Stimulated activated CD4-positive, alpha-beta T cell treated with anti-CD3 and anti-CD28 coated beads, Interleukin-1b, Interleukin-23, amount 100 ng/mL, for 24 hours (primary cell): ENCODE results near the gene HDAC11.
"Not testable (repeated sequence)": the region's sequence is repeated elsewhere in the genome, so short reads cannot be mapped to it uniquely, and the experiment has no call there.

Experiments used
- DNase-seq, 4 experiments: peaks; one replicate each; pipeline ENCODE4 v3.0.0-alpha.2; 2020; ENCODE audit warnings: low read depth in 4 of 4, low spot score in 1 of 4

HDAC11 gene

GRCh38 chr3:13466781-13467180 is 13.3 kb upstream of the HDAC11 start:
- no peak for DNase-seq

DNA sequence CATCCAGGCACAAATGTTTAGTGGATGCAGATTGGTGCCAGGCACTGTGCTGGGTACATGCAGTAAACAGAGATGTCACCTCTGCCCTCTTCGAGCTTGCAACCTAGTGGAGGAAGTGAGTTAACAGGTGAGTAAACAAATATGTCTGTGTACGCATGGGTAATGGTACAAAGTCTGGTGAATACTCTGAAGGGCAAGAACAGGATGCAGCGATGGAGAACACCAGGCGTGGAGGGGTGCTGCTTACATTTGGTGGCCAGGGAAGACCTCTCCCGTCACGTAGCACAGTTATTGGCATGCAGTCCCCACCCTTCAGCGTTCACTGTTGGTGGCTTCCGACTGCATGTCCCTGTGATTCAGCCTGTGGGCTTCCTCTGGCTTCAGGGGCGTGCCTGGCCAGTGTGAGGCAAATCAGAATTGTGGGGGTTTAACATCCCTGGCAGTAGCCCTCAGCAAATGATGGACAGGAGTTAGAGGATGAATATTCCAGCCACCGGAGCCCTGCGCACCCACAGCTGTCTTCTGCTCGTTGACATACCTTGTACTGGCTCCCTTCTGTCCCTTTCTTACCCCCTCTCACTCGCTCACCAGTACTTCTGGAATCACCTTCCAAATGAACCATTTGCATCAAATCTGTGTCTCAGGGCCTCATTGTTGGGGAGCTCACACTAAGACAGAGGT is 9.1 kb upstream of the HDAC11 start:
- DNase-seq = no peak

DNA sequence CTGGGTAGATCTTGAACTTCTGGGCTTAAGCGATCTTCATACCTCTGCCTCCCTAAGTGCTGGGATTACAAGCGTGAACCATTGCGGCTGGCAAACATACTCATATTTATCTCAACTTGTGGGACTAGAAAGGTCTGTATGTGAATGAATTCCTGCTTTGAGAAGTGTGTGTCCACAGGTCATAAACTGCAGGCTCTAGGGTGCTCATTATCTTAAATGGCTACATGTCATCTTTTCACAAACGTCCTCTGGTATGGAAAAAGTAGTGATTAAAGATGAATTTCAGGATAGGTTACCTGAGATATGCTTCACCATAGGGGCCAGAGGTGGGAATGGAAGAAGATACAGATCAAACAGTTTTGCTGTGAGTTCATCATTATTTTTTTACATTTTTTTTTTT is 7.8 kb upstream of the HDAC11 start:
- DNase-seq = no peak

DNA sequence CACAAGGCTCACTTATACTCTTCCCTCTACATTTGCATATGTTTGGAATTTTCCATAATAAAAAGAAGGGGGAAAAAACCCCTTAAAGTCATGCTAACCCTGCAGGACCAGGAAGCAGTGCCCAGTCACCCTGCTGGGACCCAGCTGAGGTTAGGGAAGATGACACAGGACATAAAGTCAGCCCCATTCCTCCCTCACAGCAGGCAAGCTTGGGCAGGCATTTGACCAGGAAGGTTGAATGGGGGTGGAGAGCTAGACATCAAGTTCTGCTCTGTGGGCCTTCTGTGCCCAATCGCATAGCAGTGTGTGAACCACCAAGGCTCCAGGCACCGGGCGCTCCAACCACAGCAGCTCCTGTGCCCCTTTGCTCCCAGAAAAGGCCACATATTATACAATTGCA is 7.1 kb upstream of the HDAC11 start:
- DNase-seq = no peak

DNA sequence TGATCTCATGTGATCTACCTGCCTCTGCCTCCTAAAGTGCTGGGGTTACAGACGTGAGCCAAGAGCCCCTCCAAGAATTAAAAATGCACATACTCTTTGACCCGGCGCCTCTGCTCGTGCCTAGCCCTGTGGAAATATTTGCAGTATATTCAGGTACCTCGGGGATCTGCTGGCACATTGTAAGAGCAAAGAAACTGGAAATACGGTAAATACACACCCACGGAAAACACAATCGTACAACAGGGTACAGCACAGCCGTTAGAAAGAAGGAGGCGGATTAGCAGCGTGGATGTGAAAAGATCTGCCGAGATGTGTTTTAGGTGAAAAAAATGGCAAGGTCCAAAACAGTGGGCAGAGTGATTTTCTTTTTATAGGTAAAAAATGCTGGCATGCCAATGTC is 6.1 kb upstream of the HDAC11 start:
- DNase-seq = no peak

GRCh38 chr3:13474776-13475303 is 5.3 kb upstream of the HDAC11 start:
- no peak for DNase-seq

GRCh38 chr3:13475871-13476590 is 4.1 kb upstream of the HDAC11 start:
- DNase-seq = no peak

GRCh38 chr3:13477943-13478342 is 2.2 kb upstream of the HDAC11 start:
- no peak for DNase-seq

DNA sequence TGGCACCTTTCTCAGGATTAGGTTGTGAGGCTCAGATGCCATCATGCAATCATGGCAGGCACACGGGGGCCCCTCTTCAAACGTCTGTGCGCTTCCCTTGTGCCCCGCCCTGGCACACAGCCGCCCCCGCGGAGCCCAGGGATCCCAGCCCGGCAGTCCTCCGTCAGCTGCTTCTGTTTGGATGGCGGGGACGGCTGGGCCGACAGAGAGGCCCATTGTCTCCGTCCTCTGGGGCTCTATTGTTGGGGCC is 849 bp upstream of the HDAC11 start:
- peak in 3 of 4 experiments; percentile 11 to 36 (median 26) for DNase-seq

DNA sequence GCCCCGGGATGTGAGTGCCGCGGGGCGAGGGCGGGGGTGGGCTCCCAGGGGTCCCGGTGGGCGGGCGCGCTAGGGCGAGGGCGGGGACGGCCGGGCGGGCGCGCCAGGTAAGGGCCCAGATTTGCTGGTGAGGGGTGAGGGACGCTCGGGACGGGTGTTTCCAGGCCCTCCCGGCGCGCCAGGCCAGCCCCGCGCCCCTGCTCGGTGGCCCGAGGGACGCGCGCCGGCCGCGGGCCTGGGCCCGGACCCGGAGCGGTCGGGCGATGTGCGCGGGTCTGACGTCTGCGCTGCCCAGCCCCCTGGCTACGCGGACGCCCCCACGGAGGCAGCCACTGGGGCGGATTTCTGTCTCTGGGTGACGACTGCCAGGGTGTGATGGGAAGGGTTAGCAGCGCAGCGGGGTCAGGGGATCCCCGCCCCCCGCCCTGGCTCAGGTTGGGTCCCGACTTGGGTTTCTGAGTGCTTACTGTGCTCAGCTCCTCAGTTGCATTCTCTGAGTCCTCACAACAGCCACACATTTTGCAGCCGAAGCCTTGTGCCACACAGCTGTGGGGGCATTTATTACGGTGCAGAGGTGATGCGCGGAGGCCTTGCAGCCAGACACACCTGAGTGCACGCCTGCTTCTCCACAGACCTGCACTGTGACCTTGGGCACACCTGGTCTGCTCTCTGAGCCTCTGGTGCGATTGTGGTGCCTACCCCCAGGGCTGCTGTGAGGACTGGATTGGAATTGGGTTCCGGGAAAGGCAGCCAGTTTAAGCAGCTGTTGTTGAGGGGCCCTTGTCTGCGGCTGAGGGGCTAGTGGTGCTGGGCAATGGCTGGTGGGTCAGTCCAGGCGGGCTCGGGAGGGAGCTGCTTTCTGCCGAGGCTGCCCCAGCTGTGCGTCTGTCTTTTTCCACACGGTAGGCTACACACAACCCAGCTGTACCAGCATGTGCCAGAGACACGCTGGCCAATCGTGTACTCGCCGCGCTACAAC is 523 bp downstream of the HDAC11 start:
- peak in 1 of 4 experiments; percentile 7 for DNase-seq

DNA sequence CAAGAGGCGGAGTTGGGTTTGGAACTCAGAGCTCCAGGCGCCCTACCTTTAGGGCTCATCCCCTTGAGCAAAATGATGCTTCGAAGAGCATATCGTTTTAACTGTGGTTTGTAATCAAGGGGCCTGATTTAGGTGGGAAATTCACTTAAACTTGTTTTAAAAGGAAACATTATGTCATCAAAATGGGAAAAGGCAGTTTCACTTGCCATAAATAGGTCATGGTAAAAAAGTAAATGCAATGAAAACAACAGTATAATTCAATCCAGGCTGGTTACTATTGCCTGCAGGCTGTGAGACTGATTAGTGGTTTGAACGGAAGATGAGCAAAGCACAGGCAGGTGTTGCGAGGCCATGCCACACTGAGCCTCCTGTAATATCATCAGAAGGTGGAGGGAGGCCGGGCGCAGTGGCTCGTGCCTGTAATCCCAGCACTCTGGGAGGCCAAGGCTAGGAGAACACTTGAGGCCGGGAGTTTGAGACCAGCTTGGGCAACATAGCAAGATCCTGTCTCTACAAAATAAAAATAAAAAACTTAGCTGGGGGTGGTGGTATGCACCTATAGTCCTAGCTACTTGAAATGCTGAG is 2.1 kb downstream of the HDAC11 start:
- no peak for DNase-seq

GRCh38 chr3:13483286-13483685 is 3.2 kb downstream of the HDAC11 start:
- DNase-seq = no peak

DNA sequence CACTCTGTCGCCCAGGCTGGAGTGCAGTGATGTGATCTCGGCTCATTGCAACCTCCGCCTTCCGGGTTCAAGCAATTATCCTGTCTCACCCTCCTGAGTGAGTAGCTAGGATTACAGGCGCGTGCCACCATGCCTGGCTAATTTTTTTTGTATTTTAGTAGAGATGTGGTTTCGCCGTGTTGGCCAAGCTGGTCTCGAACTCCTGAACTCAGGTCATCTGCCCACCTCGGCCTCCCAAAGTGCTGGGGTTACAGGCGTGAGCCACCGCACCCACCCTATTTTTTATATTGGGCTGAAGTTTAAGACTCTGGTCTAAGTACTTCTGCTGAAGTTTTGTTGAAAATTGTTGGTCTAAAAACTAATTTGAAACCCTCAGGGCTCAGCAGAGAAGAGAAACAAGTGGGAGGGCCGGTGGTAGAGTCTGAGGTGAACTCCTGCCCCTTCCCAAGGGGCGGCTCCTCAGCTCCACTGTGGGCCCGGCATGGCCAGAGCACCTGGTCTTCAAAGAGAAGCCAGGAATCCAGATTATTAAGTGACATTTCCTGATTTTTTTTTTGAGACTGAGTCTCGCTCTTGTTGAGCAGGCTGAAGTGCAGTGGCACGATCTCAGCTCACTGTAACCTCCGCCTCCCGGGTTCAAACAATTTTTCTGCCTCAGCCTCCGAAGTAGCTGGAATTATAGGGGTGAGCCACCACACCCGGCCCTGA is 4.0 kb downstream of the HDAC11 start:
- DNase-seq = no peak

DNA sequence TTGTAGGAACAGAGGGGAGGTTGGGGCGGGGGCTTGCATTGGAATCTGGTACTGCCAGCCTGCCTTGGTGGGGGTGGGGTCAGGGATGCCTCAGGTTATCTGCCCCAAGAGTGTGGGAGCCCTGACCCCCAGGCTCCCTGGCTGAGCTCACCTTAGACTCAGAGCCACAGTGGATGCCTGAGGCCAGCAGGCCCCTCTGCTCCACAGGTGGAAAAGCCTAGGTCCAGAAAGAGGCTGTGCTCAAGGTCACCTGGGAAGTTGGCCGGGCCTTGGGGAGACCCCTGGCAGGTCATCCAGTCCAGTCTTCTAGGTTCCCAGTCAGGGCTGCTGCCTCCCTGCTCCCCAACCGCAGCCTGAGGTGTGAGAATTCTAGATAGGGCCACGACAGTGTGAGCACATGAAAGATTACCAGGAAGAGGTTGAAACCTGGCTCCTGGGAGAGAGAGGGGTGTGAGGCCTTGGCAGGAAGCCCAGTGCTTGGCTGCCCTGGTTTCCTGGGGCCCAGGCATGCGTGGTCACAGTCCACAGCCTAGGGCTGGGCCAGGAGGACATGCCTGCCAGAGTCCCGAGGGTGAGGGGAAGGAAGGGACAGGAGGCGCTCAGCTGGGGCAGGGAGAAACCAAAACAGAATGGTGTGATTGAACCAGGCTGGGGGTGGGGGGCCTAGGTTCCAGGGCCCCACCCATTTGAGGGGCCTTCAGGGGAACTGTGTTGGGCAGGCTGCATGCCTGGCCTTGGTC is 4.9 kb downstream of the HDAC11 start:
- DNase-seq = no peak

DNA sequence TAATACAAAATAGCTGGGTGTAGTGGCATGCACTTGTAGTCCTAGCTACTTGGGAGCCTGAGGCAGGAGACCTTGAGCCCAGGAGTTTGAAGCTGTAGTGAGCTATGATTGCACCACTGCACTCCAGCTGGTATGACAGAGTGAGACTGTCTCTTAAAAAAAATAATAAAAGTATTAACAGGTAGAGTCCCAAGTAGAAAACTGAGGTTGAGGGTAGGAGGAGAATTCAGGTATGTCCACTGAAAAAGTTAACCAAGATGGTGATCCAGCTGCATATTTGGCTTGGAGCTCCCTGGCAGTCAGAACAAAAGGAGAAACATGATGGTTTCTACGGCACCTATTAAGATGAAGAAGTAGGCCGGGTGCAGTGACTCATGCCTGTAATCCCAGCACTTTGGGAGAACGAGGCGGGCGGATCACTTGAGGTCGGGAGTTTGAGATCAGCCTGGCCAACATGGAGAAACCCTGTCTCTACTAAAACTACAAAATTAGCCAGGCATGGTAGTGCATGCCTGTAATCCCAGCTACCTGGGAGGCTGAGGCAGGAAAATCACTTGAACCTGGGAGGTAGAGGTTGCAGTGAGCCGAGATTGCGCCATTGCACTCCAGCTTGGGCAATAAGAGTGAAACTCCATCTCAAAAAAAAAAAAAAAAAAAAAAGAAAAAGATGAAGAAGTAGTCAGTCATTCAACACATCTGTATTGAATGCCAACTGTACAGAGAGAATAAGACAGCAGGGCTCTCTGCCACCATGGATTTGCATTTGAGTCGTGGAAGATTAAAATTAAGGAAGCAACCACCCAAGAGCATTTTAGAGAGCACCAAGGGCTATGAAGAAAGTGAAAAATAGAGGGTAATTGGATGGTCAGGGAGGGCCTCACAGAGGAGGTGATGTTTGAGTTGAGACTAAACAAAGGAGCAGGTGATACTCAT is 5.8 kb downstream of the HDAC11 start:
- not testable (repeated sequence) for DNase-seq

DNA sequence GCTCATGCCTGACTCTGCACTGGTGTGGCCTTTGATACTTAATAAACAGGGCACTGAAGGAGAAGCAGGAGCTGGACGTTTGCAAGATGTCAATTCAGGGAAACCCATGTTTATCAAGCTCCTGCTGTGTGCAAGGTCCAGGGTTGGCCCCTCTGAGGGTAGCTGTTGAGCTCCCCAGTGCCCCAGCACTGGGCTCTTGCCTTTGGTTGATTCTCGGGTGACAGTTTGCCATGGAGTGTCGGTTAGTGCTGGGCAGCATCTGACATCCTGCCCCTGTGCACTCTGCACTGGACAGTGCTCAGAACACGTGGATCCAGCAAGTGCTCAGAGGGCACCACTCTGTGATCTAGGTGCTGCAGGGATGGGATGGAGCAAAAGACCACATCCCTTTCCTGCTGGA is 7.3 kb downstream of the HDAC11 start:
- no peak for DNase-seq

DNA sequence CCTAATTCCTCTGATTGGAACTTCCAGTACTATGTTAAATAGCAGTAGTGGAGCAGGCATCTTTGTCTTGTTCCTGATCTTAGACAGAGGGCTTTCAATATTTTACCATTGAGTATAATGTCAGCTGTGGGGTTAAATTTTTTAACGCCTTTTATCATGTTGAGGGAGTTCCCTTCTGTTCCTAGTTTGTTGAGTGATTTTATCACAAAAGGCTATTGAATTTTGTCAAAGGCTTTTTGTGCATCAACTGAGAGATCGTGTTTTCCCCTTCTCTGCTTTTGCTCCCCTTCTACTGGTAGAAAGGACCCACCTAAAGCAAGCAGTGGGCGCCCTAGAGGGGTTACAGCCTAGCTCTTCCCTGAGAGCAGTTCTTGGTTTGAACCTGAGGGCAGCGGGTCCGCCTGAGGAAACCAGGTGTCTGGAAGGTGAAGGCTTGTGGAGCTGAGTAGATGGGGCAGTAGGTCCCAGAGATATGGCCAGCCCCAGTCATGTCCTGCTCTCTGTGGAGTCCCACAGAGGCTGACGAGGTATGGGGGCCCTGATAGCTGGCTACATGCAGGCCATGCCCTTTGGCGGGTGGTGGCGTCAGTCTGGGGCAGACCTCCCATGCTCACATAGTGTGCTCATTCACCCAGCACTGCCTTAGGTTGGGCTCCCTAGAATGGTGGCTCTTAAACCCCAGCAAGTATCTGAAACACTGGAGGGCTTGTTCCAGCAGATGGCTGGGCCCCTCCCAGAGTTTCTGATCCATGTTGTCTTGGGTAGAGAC is 11.3 kb downstream of the HDAC11 start:
- DNase-seq = no peak

DNA sequence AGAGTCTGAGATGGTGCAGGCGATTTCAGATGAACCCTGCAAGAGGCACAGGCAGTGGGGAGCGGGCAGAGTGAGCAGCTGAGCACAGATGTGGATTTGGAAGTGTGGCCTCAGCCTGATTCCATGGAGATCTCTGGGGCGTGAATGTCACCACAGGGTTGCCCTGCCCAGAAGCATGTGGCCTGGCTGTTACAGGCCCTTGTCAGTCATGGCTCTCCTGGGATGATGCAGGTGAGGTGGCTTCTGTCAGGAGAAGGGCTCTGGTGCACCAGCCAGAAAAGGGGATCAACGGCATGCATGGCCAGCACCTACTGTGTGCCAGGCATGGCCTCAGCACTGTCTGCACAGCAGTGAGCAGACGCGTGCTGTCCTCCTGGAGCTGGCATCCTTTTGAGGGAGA is 11.9 kb downstream of the HDAC11 start:
- DNase-seq = no peak
